Neural crest cell (in vitro differentiated cells): ENCODE results near the gene DIAPH3. TPM values are rescaled to one million over a fixed set of nuclear protein-coding genes. Genes with fewer than 3 reads are reported as not detected.
A peak's percentile ranks its signal among the peaks of the same experiment; 100 is the strongest.

Experiments
- DNase-seq: peaks from one replicate; pipeline ENCODE4 v3.0.0; 2021; ENCODE audit warnings: low read depth, mixed read lengths, low spot score
- H3K27ac Mint-ChIP-seq: one replicate; pipeline ENCODE4 v1.8.0; 2021; ENCODE audit warnings: mild to moderate bottlenecking, mixed read lengths; ENCODE audit not compliant: unreplicated experiment
- H3K27me3 Mint-ChIP-seq: 2 replicates; pipeline ENCODE4 v1.8.0; 2021; ENCODE audit warnings: low read depth, mild to moderate bottlenecking, mixed read lengths
- H3K36me3 Mint-ChIP-seq: 2 replicates; pipeline ENCODE4 v1.8.0; 2021; ENCODE audit warnings: low read depth, mild to moderate bottlenecking, mixed read lengths
- H3K4me1 Mint-ChIP-seq: 2 replicates; pipeline ENCODE4 v1.8.0; 2021; ENCODE audit warnings: mixed read lengths
- H3K4me3 Mint-ChIP-seq: one replicate; pipeline ENCODE4 v1.8.0; 2021; ENCODE audit warnings: mild to moderate bottlenecking, mixed read lengths
- H3K9me3 Mint-ChIP-seq: 2 replicates; pipeline ENCODE4 v1.8.0; 2021; ENCODE audit warnings: mixed read lengths
- total RNA-seq: library from RNA; stranded (reverse); gene quantifications from 2 replicates; pipeline ENCODE4 v1.2.1, GENCODE V29; 2021
- TF ChIP-seq, protein P1 (sequence below): fragments of 200-600 bp; sonication (generic); conservative IDR thresholded peaks from 2 replicates; pipeline ENCODE4 v1.5.0; 2021; ENCODE audit warnings: antibody characterized with exemption, mild to moderate bottlenecking

DIAPH3 gene
- total RNA-seq, 1 donor from 2014 or later: 16.4 TPM

GRCh38 chr13:59680429-59681024, 483.2 kb downstream of the DIAPH3 start:
- Mint-ChIP-seq H3K9me3 (no peaks in the 10 kb centered on the region), H3K27me3 (no peaks in the 10 kb centered on the region), H3K4me1 (peaks cover 17% of the 10 kb centered on the region), H3K27ac (no peak overlapping the region), H3K36me3 (no peaks in the 10 kb centered on the region), H3K4me3 (no peak overlapping the region)
- TF ChIP-seq, protein P1, sequence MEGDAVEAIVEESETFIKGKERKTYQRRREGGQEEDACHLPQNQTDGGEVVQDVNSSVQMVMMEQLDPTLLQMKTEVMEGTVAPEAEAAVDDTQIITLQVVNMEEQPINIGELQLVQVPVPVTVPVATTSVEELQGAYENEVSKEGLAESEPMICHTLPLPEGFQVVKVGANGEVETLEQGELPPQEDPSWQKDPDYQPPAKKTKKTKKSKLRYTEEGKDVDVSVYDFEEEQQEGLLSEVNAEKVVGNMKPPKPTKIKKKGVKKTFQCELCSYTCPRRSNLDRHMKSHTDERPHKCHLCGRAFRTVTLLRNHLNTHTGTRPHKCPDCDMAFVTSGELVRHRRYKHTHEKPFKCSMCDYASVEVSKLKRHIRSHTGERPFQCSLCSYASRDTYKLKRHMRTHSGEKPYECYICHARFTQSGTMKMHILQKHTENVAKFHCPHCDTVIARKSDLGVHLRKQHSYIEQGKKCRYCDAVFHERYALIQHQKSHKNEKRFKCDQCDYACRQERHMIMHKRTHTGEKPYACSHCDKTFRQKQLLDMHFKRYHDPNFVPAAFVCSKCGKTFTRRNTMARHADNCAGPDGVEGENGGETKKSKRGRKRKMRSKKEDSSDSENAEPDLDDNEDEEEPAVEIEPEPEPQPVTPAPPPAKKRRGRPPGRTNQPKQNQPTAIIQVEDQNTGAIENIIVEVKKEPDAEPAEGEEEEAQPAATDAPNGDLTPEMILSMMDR: peak; percentile 87
- no peak for DNase-seq

DNA sequence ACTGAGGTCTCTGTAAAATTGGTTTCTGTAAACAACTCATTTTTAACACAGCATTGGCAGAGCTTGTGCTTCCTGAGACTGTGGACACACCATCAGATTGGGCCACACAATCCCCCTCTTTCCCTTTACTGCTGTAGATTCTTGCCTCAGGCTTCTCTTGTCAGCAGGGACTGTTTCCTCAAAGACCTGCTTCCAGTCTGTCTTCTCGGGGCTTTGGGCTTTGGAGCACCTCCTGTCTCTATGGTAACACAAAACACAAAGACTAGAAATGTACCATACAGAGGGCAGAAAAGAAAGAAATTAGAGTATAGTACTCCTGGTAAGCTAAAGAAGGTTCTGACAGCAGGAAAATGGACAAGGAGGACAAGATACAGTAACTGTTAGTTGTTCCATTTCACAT, 484.5 kb downstream of the DIAPH3 start:
- Mint-ChIP-seq H3K36me3 (no peaks in the 10 kb centered on the region), H3K9me3 (no peaks in the 10 kb centered on the region), H3K4me1 (peaks cover 17% of the 10 kb centered on the region), H3K4me3 (no peak overlapping the region), H3K27me3 (no peaks in the 10 kb centered on the region), H3K27ac (no peak overlapping the region)
- TF ChIP-seq, protein P1: no peak
- DNase-seq: no peak

- Mint-ChIP-seq H3K4me3 (no peak overlapping the region), H3K36me3 (no peaks in the 10 kb centered on the region), H3K9me3 (no peaks in the 10 kb centered on the region), H3K4me1 (peaks cover 17% of the 10 kb centered on the region), H3K27me3 (no peaks in the 10 kb centered on the region), H3K27ac (no peak overlapping the region)
- no peak for DNase-seq
- TF ChIP-seq, protein P1: peak; percentile 89
Observed at GRCh38 chr13:59677966-59678814, 485.5 kb downstream of the DIAPH3 start.

GRCh38 chr13:59677430-59677829, 486.3 kb downstream of the DIAPH3 start:
- H3K27ac Mint-ChIP-seq: no peak overlapping the region
- no peak overlapping the region for H3K4me3 Mint-ChIP-seq
- TF ChIP-seq, protein P1: no peak
- DNase-seq: no peak
- H3K27me3 Mint-ChIP-seq: no peaks in the 10 kb centered on the region
- H3K36me3 Mint-ChIP-seq: no peaks in the 10 kb centered on the region
- peaks cover 17% of the 10 kb centered on the region for H3K4me1 Mint-ChIP-seq
- no peaks in the 10 kb centered on the region for H3K9me3 Mint-ChIP-seq

DNA sequence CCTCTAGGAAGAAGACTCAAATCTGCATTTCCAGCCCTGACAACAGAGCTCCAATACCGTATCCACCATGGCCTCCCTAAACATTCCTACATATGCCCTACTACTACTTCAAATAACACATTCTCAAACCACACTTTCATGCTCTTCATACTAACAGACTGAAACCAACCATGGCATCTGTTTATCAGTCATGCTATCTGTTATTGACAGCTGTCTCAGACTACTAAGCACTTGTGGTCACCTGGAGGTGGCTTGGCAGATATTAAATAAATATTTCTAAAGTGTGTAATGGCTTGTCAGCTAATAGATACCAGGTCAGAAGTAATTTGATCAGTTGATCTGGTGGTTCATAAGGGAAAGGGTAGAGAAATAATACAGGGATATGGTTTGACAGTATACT, 489.1 kb downstream of the DIAPH3 start:
- no peak for DNase-seq
- Mint-ChIP-seq H3K36me3 (no peaks in the 10 kb centered on the region), H3K27ac (no peak overlapping the region)

More for the DNA sequence above, 489.1 kb downstream of the DIAPH3 start:
- H3K27me3 Mint-ChIP-seq: no peaks in the 10 kb centered on the region
- TF ChIP-seq, protein P1: no peak
- peaks cover 13% of the 10 kb centered on the region for H3K4me1 Mint-ChIP-seq
- H3K9me3 Mint-ChIP-seq: no peaks in the 10 kb centered on the region
- no peak overlapping the region for H3K4me3 Mint-ChIP-seq
